ENCODE data around the gene UGT1A6.

Gene UGT1A6

GRCh38 chr2:233820774-233821105 lies 128.1 kb downstream of the UGT1A6 start:
- no peak overlapping the region for H3K4me3 ChIP-seq (ENCODE audit: low read depth, low read length)
- TF ChIP-seq CTCF (IDR thresholded peaks at IDR 0.05; ENCODE audit: borderline replicate concordance, insufficient read depth, low read depth, low read length) = no peak

DNA sequence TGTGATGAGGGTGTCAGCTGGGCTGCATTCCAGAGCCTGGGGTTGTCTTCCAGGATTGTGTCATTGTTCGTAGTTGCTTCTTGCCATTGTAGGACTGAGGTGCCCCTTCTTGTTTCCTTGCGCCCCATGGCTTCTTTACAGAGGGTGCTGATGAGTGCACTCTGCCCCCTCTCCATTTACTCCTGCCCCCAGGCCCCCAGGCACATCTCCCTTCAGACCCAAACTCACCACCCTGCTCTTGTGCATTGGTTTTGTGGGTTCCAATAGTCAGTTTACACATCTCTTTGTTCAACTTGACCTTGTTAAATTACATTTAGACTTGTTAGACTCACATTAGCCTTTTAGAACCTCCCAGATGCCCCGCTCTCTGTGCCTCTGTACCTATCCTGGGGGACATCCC lies 128.5 kb downstream of the UGT1A6 start:
- no peak for TF ChIP-seq CTCF (IDR thresholded peaks at IDR 0.05; ENCODE audit: borderline replicate concordance, insufficient read depth, low read depth, low read length)
- no peak overlapping the region for H3K4me3 ChIP-seq (ENCODE audit: low read depth, low read length)

DNA sequence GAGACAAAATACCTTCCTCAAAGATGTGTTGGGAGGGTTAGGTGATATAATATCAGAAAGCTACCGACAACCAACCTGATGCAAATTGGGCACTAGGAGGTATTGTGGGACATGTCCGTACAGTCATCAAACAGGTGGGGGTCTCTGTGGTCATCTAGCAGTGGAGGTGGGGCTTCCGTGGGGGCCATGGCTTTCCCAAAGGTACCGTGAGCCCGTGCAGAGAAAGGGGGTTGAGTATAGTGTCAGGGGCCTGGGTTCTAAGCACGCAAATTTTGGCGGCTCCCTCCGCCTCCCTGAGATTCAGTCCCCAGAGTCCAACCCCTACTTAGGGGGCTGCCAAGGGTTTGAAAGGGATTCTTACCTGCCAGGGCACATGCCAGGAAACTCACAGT lies 129.0 kb downstream of the UGT1A6 start:
- no peak overlapping the region for H3K4me3 ChIP-seq (ENCODE audit: low read depth, low read length)
- no peak for TF ChIP-seq CTCF (IDR thresholded peaks at IDR 0.05; ENCODE audit: borderline replicate concordance, insufficient read depth, low read depth, low read length)

DNA sequence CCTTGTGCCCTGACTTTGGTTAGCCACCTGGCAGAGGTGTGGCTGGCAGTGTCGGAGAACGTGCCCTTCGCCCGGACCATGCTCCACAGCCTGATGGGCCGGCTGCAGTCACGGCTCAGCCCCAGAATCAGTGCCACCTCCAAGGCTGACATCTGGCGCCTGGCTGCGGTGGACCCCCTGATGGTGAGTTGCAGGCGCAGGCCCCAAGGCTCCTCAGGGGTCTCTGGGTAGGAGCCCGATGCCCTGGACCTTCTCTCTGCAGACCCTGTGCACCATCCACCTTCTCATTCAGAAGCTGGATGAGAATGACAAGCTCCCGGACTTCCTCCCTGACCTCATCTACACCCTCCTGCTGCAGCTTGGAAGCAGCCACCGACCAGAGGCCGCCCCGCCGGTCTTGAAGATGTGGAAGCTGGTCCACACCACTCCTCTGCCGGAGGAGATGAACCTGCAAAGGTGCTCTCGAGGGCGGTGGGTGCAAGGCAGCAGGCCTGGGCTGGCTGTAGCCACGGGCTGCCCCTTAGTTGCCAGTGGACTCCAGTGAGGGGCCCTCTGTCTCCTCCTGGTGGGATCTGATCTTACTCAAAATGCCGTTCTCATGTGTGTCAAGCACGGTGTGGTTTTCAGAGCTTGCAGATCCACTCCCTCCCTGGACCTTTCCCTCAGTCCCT lies 129.5 kb downstream of the UGT1A6 start:
- no peak for TF ChIP-seq CTCF (IDR thresholded peaks at IDR 0.05; ENCODE audit: borderline replicate concordance, insufficient read depth, low read depth, low read length)
- H3K4me3 ChIP-seq (ENCODE audit: low read depth, low read length) = no peak overlapping the region
